ENCODE results near the gene CLCN5.

- no peak for TF ChIP-seq ZNF121 (CRISPR knock-in tag; IDR thresholded peaks at IDR 0.05)
- no peak for TF ChIP-seq CTCF (IDR thresholded peaks at IDR 0.05)
- TF ChIP-seq ELF4 (CRISPR knock-in tag; IDR thresholded peaks at IDR 0.05; ENCODE audit: low read depth), result no peak
These were observed 146.5 kb downstream of the CLCN5 start for GRCh38 chrX:50068893-50069292.
